HepG2 (cell line): ENCODE data around the gene ESRRG. TPM values are rescaled to one million over a fixed set of nuclear protein-coding genes. Genes with fewer than 3 reads are reported as not detected.
"Not testable (repeated sequence)": the region's sequence is repeated elsewhere in the genome, so short reads cannot be mapped to it uniquely, and the experiment has no call there.

ENCODE experiments used
- ATAC-seq: fragments of 200-7000 bp; cut with Tn5 transposase; 3 replicates; pipeline ENCODE4 v1.9.1; 2020; ENCODE audit warnings: mild to moderate bottlenecking, moderate library complexity
- BruUV-seq: library from RNA; stranded (reverse); fragments of 400-500 nt; replicated peaks from 2 replicates; lab custom pipeline; 2021; lab: Mats Ljungman, UMichigan
- CTCF ChIA-PET: fragments of 300-600 bp; formaldehyde crosslinking; extraction: SDS; loops from one replicate; lab custom pipeline; 2021; ENCODE audit warnings: low total read pairs, inconsistent platforms, low intra/inter-chr PET ratio; lab: Yijun Ruan, JAX
- POLR2A ChIA-PET: fragments of 350-600 bp; sonication (Branson Sonifier 250); formaldehyde crosslinking; loops from one replicate; lab custom pipeline; 2020; ENCODE audit warnings: antibody characterized with exemption, inconsistent platforms; lab: Yijun Ruan, JAX
- DNase-seq: peaks from one replicate; pipeline ENCODE4 v3.0.0-alpha.2; 2015; ENCODE audit warnings: low spot score
- FAIRE-seq: peaks from 3 replicates; lab custom pipeline; 2011; peaks lifted over from hg19 to GRCh38; lab: Jason Lieb, UNC
- H2AFZ ChIP-seq: one replicate; pipeline ENCODE4 v1.6.1; 2011; ENCODE audit warnings: low read length, inconsistent platforms
- H3K27ac ChIP-seq: fragments of 300-600 bp; 3 replicates; pipeline ENCODE4 v1.8.0; 2011; ENCODE audit warnings: mixed run types, mild to moderate bottlenecking, mixed read lengths, low read length, inconsistent platforms; ENCODE audit not compliant: insufficient read depth; ENCODE audit errors: extremely low read length
- H3K27me3 ChIP-seq, 2 experiments: fragments of 200-600 bp in 1 of 2; 2 replicates in 1 of 2; 3 replicates in 1 of 2; pipeline versions ENCODE4 v1.6.0 to v1.8.0; 2011; ENCODE audit warnings: low read length in 2 of 2, mild to moderate bottlenecking in 2 of 2, moderate library complexity in 2 of 2, inconsistent platforms in 1 of 2; ENCODE audit not compliant: insufficient read depth in 2 of 2, control insufficient read depth in 1 of 2
- H3K36me3 ChIP-seq, 2 experiments: fragments of 200-600 bp in 1 of 2; replicated peaks in 1 of 2; 2 replicates in 1 of 2; 3 replicates in 1 of 2; pipeline versions ENCODE4 v1.5.1 to v1.8.0; 2011; ENCODE audit warnings: low read length in 2 of 2, inconsistent platforms in 1 of 2; ENCODE audit not compliant: insufficient read depth in 2 of 2, control insufficient read depth in 1 of 2
- H3K4me1 ChIP-seq: 2 replicates; pipeline ENCODE4 v1.5.1; 2012; ENCODE audit warnings: low read length, inconsistent platforms; ENCODE audit not compliant: insufficient read depth
- H3K4me2 ChIP-seq: 2 replicates; pipeline ENCODE4 v1.6.0; 2011; ENCODE audit warnings: low read depth, low read length, inconsistent platforms
- H3K4me3 ChIP-seq, 3 experiments: fragments of 200-600 bp in 1 of 3; sonication (generic), shearing (Covaris generic) in 1 of 3; replicated peaks in 1 of 3; 2 replicates each; pipeline ENCODE4 v1.5.1; 2011 to 2016; ENCODE audit warnings: low read length in 3 of 3, inconsistent platforms in 2 of 3, low read depth in 2 of 3, mild to moderate bottlenecking in 2 of 3, control low read depth in 1 of 3, mixed read lengths in 1 of 3; ENCODE audit not compliant: insufficient read depth in 1 of 3
- H3K79me2 ChIP-seq: one replicate; pipeline ENCODE4 v1.6.1; 2011; ENCODE audit warnings: low read length, inconsistent platforms; ENCODE audit not compliant: insufficient read depth
- H3K9ac ChIP-seq: 2 replicates; pipeline ENCODE4 v1.6.0; 2011; ENCODE audit warnings: mild to moderate bottlenecking, low read depth, low read length, inconsistent platforms; ENCODE audit not compliant: insufficient read depth
- H3K9me3 ChIP-seq: 2 replicates; pipeline ENCODE4 v1.5.1; 2012; ENCODE audit warnings: mild to moderate bottlenecking, low read length
- H4K20me1 ChIP-seq: 2 replicates; pipeline ENCODE4 v1.6.0; 2011; ENCODE audit warnings: inconsistent platforms, mild to moderate bottlenecking, low read length, moderate library complexity; ENCODE audit not compliant: insufficient read depth
- HIVEP1 ChIP-seq: sonication (generic); formaldehyde crosslinking; IDR thresholded peaks from 2 replicates; pipeline ENCODE4 v1.4.0; 2020; ENCODE audit warnings: mild to moderate bottlenecking, missing genetic modification reagents
- HOXD1 ChIP-seq: sonication (generic); formaldehyde crosslinking; IDR thresholded peaks from 2 replicates; pipeline ENCODE4 v1.5.0; 2020; ENCODE audit warnings: missing genetic modification reagents
- NAIF1 ChIP-seq: sonication (generic); formaldehyde crosslinking; IDR thresholded peaks from 2 replicates; pipeline ENCODE4 v1.5.0; 2020; ENCODE audit warnings: mild to moderate bottlenecking, missing genetic modification reagents, borderline replicate concordance
- TARDBP ChIP-seq: sonication (generic); formaldehyde crosslinking; IDR thresholded peaks from 2 replicates; pipeline ENCODE4 v1.8.0; 2022; ENCODE audit warnings: mild to moderate bottlenecking, missing genetic modification reagents
- TCF7L2 ChIP-seq: IDR thresholded peaks from 2 replicates; pipeline ENCODE4 v1.6.1; 2011; ENCODE audit warnings: mild to moderate bottlenecking, low read depth, low read length, moderate library complexity
- WGBS: methylation state at CpG from one replicate; pipeline ENCODE4 v1.1.6; 2017; ENCODE audit warnings: low lambda C conversion rate; 5-methylcytosine and 5-hydroxymethylcytosine counted together
- in situ Hi-C: cut with HindIII; loops from 2 replicates; pipeline ENCODE4 v1.10.0; 2017; ENCODE audit warnings: low pct_unique_long_range_greater_than_20kb; ENCODE audit not compliant: extremely low pct_ligation_motif_present
- intact Hi-C: fragments of 100-400 bp; cut with micrococcal nuclease; formaldehyde crosslinking; loops from one replicate; pipeline ENCODE4 v1.10.0; 2022; ENCODE audit not compliant: unreplicated experiment
- polyA plus RNA-seq, 8 experiments: library from polyadenylated mRNA; depleted of rRNA in 3 of 8; stranded (reverse) in 7 of 8; unstranded in 1 of 8; fragments of >200 nt; fragmentation: Illumina TruSeq in 4 of 8; extraction: Trizol in 4 of 8; gene quantifications; 2 replicates each; pipeline versions ENCODE4 v1.2.1 to v1.2.3, GENCODE V29; 2011 to 2016; ENCODE audit warnings: low read depth in 4 of 8, missing spikeins in 1 of 8, mixed read lengths in 1 of 8; ENCODE audit not compliant: insufficient read depth in 1 of 8
- total RNA-seq, 5 experiments: library from RNA; depleted of rRNA; stranded (reverse); fragments of >200 nt; fragmentation: Illumina TruSeq; extraction: Trizol; gene quantifications; 2 replicates each; pipeline ENCODE4 v1.2.3, GENCODE V29; 2016; ENCODE audit warnings: low read depth in 1 of 5

Gene ESRRG
- total and polyA plus RNA-seq, 2 of the 13 experiments (the other 11 are each of a cell fraction or from before 2014, with no cell fraction given): not detected

- H3K9me3 ChIP-seq, H3K79me2 ChIP-seq, H3K4me1 ChIP-seq, DNase-seq, H3K36me3 ChIP-seq, H3K4me3 ChIP-seq, H2AFZ ChIP-seq, H3K27ac ChIP-seq, BruUV-seq, FAIRE-seq, POLR2A ChIA-PET, in situ Hi-C loops, H3K27me3 ChIP-seq, H4K20me1 ChIP-seq, H3K4me2 ChIP-seq, H3K9ac ChIP-seq, CTCF ChIA-PET, ATAC-seq, intact Hi-C loops: not testable (repeated sequence)
- WGBS: 11% methylated on average over 3 of the region's 3 CpGs
Observed at GRCh38 chr1:216529851-216530250, 193.4 kb downstream of the ESRRG start.

- CTCF ChIA-PET: no interaction called here
- H3K36me3 ChIP-seq: no peaks in the 10 kb centered on the region
- no peak overlapping the region for H2AFZ ChIP-seq
- FAIRE-seq: no peak
- H3K4me3 ChIP-seq: no peak overlapping the region
- BruUV-seq: no TSS peak
- H3K79me2 ChIP-seq: no peaks in the 10 kb centered on the region
- WGBS: 0% methylated on average over 1 of the region's 1 CpG
- TF ChIP-seq TARDBP (no peak), HOXD1 (CRISPR knock-in tag) (no peak), HIVEP1 (CRISPR knock-in tag) (no peak), NAIF1 (CRISPR knock-in tag) (no peak), TCF7L2 (no peak)
- H3K9ac ChIP-seq: no peak overlapping the region
- H3K9me3 ChIP-seq: no peaks in the 10 kb centered on the region
- POLR2A ChIA-PET: no interaction called here
- no peaks in the 10 kb centered on the region for H3K27me3 ChIP-seq
- H4K20me1 ChIP-seq: no peaks in the 10 kb centered on the region
- no peak overlapping the region for H3K27ac ChIP-seq
- no peaks in the 10 kb centered on the region for H3K4me1 ChIP-seq
- no peak overlapping the region for H3K4me2 ChIP-seq
- in situ Hi-C loops: no loop called here
- ATAC-seq: no peak
- no peak for DNase-seq
- intact Hi-C loops: no loop called here
Observed at GRCh38 chr1:216528816-216529215, 194.4 kb downstream of the ESRRG start.
